IMR-90 (cell line): Measurements from ENCODE around the gene ARSA. TPM values are rescaled to one million over a fixed set of nuclear protein-coding genes. Genes with fewer than 3 reads are reported as not detected.

Source experiments
- ATAC-seq: fragments of 200-7000 bp; cut with Tn5 transposase; 2 replicates; pipeline ENCODE4 v1.9.1; 2020; ENCODE audit warnings: low read depth, mild to moderate bottlenecking, moderate library complexity
- BruUV-seq: library from RNA; stranded (reverse); fragments of 400-500 nt; replicated peaks from 2 replicates; lab custom pipeline; 2021; lab: Mats Ljungman, UMichigan
- CTCF ChIA-PET: fragments of 300-600 bp; formaldehyde crosslinking; extraction: SDS; loops from one replicate; lab custom pipeline; 2021; ENCODE audit warnings: antibody characterized with exemption; lab: Yijun Ruan, JAX
- POLR2A ChIA-PET: fragments of 300-600 bp; sonication (Branson Sonifier 250); formaldehyde crosslinking; loops from one replicate; lab custom pipeline; 2022; ENCODE audit warnings: antibody characterized with exemption; ENCODE audit not compliant: unreplicated experiment; lab: Charles Lee
- DNase-seq: peaks from one replicate; pipeline ENCODE4 v3.0.0; 2013
- H2AFZ ChIP-seq: replicated peaks from 2 replicates; pipeline ENCODE3; 2013; ENCODE audit warnings: low read length, mild to moderate bottlenecking; ENCODE audit not compliant: poor library complexity
- H2AK5ac ChIP-seq: 2 replicates; pipeline ENCODE4 v1.6.1; 2013; ENCODE audit warnings: low read depth, low read length, inconsistent platforms
- H2AK9ac ChIP-seq: replicated peaks from 2 replicates; pipeline ENCODE3; 2013; ENCODE audit warnings: mild to moderate bottlenecking, low read depth, low read length, moderate library complexity; ENCODE audit not compliant: poor library complexity
- H2BK120ac ChIP-seq: 2 replicates; pipeline ENCODE4 v1.6.1; 2013; ENCODE audit warnings: low read depth, low read length, inconsistent platforms
- H2BK15ac ChIP-seq: 3 replicates; pipeline ENCODE4 v1.6.1; 2013; ENCODE audit warnings: low read depth, low read length, inconsistent platforms
- H2BK20ac ChIP-seq: 2 replicates; pipeline ENCODE4 v1.6.1; 2013; ENCODE audit warnings: low read depth, mild to moderate bottlenecking, inconsistent platforms, low read length, moderate library complexity
- H2BK5ac ChIP-seq: 2 replicates; pipeline ENCODE4 v1.6.1; 2013; ENCODE audit warnings: mild to moderate bottlenecking, low read depth, low read length, inconsistent platforms; ENCODE audit not compliant: poor library complexity, severe bottlenecking
- H3K14ac ChIP-seq: replicated peaks from 2 replicates; pipeline ENCODE4 v1.6.1; 2013; ENCODE audit warnings: low read depth, low read length, inconsistent platforms
- H3K18ac ChIP-seq: 2 replicates; pipeline ENCODE4 v1.6.1; 2013; ENCODE audit warnings: low read depth, low read length, control low read depth
- H3K23ac ChIP-seq: 2 replicates; pipeline ENCODE4 v1.6.1; 2013; ENCODE audit warnings: low read depth, low read length, inconsistent platforms
- H3K27ac ChIP-seq: 2 replicates; pipeline ENCODE4 v1.5.1; 2013; ENCODE audit warnings: mild to moderate bottlenecking, control low read depth, low read length; ENCODE audit not compliant: insufficient read depth
- H3K27me3 ChIP-seq: 2 replicates; pipeline ENCODE4 v1.6.1; 2013; ENCODE audit warnings: low read length; ENCODE audit not compliant: control insufficient read depth, insufficient read depth
- H3K36me3 ChIP-seq: 2 replicates; pipeline ENCODE4 v1.6.1; 2013; ENCODE audit warnings: low read length, mixed read lengths; ENCODE audit not compliant: control insufficient read depth, insufficient read depth
- H3K4ac ChIP-seq: 2 replicates; pipeline ENCODE4 v1.6.1; 2013; ENCODE audit warnings: low read depth, low read length, inconsistent platforms
- H3K4me1 ChIP-seq: 2 replicates; pipeline ENCODE4 v1.6.1; 2013; ENCODE audit warnings: low read length, mixed read lengths; ENCODE audit not compliant: control insufficient read depth, insufficient read depth
- H3K4me2 ChIP-seq: 2 replicates; pipeline ENCODE4 v1.6.1; 2013; ENCODE audit warnings: low read depth, mild to moderate bottlenecking, control low read depth, low read length, moderate library complexity
- H3K4me3 ChIP-seq: 2 replicates; pipeline ENCODE4 v1.5.1; 2013; ENCODE audit warnings: low read depth, mild to moderate bottlenecking, control low read depth, low read length, moderate library complexity; ENCODE audit not compliant: insufficient read depth
- H3K56ac ChIP-seq: 2 replicates; pipeline ENCODE4 v1.6.1; 2013; ENCODE audit warnings: low read length, inconsistent platforms; ENCODE audit not compliant: insufficient read depth; ENCODE audit errors: extremely low read depth
- H3K79me1 ChIP-seq, 2 experiments: 2 replicates each; pipeline ENCODE4 v1.6.1; 2013; ENCODE audit warnings: low read length in 2 of 2, inconsistent platforms in 1 of 2, low read depth in 1 of 2
- H3K9ac ChIP-seq: 2 replicates; pipeline ENCODE4 v1.6.1; 2013; ENCODE audit warnings: low read depth, low read length, control low read depth
- H3K9me1 ChIP-seq: 2 replicates; pipeline ENCODE4 v1.6.1; 2013; ENCODE audit warnings: low read length, inconsistent platforms; ENCODE audit not compliant: insufficient read depth
- H3K9me3 ChIP-seq: 2 replicates; pipeline ENCODE4 v1.6.1; 2013; ENCODE audit warnings: low read length; ENCODE audit not compliant: control insufficient read depth, insufficient read depth
- H4K20me1 ChIP-seq: 2 replicates; pipeline ENCODE4 v1.6.1; 2013; ENCODE audit warnings: low read length, inconsistent platforms; ENCODE audit not compliant: insufficient read depth
- H4K5ac ChIP-seq: 2 replicates; pipeline ENCODE4 v1.6.1; 2013; ENCODE audit warnings: mild to moderate bottlenecking, low read depth, low read length, control low read depth
- H4K8ac ChIP-seq, 2 experiments: 2 replicates each; pipeline ENCODE4 v1.6.1; 2013; ENCODE audit warnings: low read depth in 2 of 2, low read length in 2 of 2, control low read depth in 1 of 2, inconsistent platforms in 1 of 2
- H4K91ac ChIP-seq: 2 replicates; pipeline ENCODE4 v1.6.1; 2013; ENCODE audit warnings: low read depth, low read length, inconsistent platforms; ENCODE audit not compliant: insufficient read depth
- BHLHE40 ChIP-seq: fragments of 150-350 bp; IDR thresholded peaks from 2 replicates; pipeline ENCODE4 v1.6.1; 2016; ENCODE audit warnings: mild to moderate bottlenecking, low read depth, low read length
- CEBPB ChIP-seq: IDR thresholded peaks from 2 replicates; pipeline ENCODE4 v1.6.1; 2012; ENCODE audit warnings: low read depth, low read length, improper control_type of control experiment
- CHD1 ChIP-seq: IDR thresholded peaks from 2 replicates; pipeline ENCODE4 v1.6.1; 2012; ENCODE audit warnings: low read depth, low read length, improper control_type of control experiment
- FOS ChIP-seq: fragments of 150-350 bp; IDR thresholded peaks from 2 replicates; pipeline ENCODE4 v1.6.1; 2016; ENCODE audit warnings: low read depth, low read length
- MAFK ChIP-seq: IDR thresholded peaks from 2 replicates; pipeline ENCODE4 v1.6.1; 2012; ENCODE audit warnings: low read depth, low read length, improper control_type of control experiment
- MAZ ChIP-seq: IDR thresholded peaks from 2 replicates; pipeline ENCODE4 v1.6.1; 2012; ENCODE audit warnings: low read depth, mild to moderate bottlenecking, low read length, improper control_type of control experiment, moderate library complexity, borderline replicate concordance
- MXI1 ChIP-seq: IDR thresholded peaks from 2 replicates; pipeline ENCODE4 v1.6.1; 2012; ENCODE audit warnings: low read depth, mild to moderate bottlenecking, low read length, moderate library complexity, borderline replicate concordance
- NFE2L2 ChIP-seq: fragments of 150-350 bp; IDR thresholded peaks from 2 replicates; pipeline ENCODE4 v1.6.1; 2016; ENCODE audit warnings: low read depth, mild to moderate bottlenecking, low read length
- POLR2A ChIP-seq: IDR thresholded peaks from 2 replicates; pipeline ENCODE4 v1.6.1; 2012; ENCODE audit warnings: mild to moderate bottlenecking, low read depth, low read length
- RAD21 ChIP-seq: IDR thresholded peaks from 2 replicates; pipeline ENCODE4 v1.6.1; 2012; ENCODE audit warnings: low read length, improper control_type of control experiment
- RCOR1 ChIP-seq: IDR thresholded peaks from 2 replicates; pipeline ENCODE4 v1.6.1; 2012; ENCODE audit warnings: mild to moderate bottlenecking, low read length, improper control_type of control experiment; ENCODE audit not compliant: insufficient replicate concordance
- RFX5 ChIP-seq: IDR thresholded peaks from 2 replicates; pipeline ENCODE4 v1.8.0; 2012; ENCODE audit warnings: low read depth, mild to moderate bottlenecking, low read length, moderate library complexity
- SMC3 ChIP-seq: fragments of 150-350 bp; IDR thresholded peaks from 2 replicates; pipeline ENCODE4 v1.6.1; 2016; ENCODE audit warnings: low read depth, mild to moderate bottlenecking, antibody characterized with exemption, low read length, moderate library complexity
- WGBS, 2 experiments: methylation state at CpG; one replicate each; pipeline versions ENCODE4 v1.1.5 to v1.1.7; 2013; ENCODE audit warnings: missing lambda C conversion rate in 2 of 2; ENCODE audit not compliant: insufficient read length in 1 of 2; ENCODE audit errors: extremely low coverage in 2 of 2; 5-methylcytosine and 5-hydroxymethylcytosine counted together
- dilution Hi-C: fragments of 300-500 bp; cut with HindIII; formaldehyde crosslinking; loops from one replicate; pipeline ENCODE4 v1.14.3; 2018; ENCODE audit warnings: low sequenced_read_pairs; ENCODE audit not compliant: unreplicated experiment
- in situ Hi-C: fragments of 300-500 bp; cut with MboI; formaldehyde crosslinking; loops from 3 replicates; pipeline ENCODE4 v1.14.3; 2019; ENCODE audit warnings: low sequenced_read_pairs, inconsistent platforms, mixed read lengths
- intact Hi-C: fragments of 100-400 bp; cut with micrococcal nuclease; formaldehyde crosslinking; loops from 2 replicates; pipeline ENCODE4 v1.10.0; 2022
- polyA plus RNA-seq, 3 experiments: library from polyadenylated mRNA; depleted of rRNA; stranded (reverse); fragments of >200 nt; gene quantifications; 2 replicates each; pipeline ENCODE4 v1.2.3, GENCODE V29; 2012; ENCODE audit warnings: low replicate concordance in 1 of 3
- total RNA-seq: library from RNA; depleted of rRNA; stranded (reverse); fragments of >200 nt; gene quantifications from 2 replicates; pipeline ENCODE4 v1.2.3, GENCODE V29; 2012
- TF ChIP-seq, protein P1 (sequence below): fragments of 150-350 bp; IDR thresholded peaks from 2 replicates; pipeline ENCODE4 v1.6.1; 2016; ENCODE audit warnings: low read depth, mild to moderate bottlenecking, low read length, moderate library complexity, borderline replicate concordance
- TF ChIP-seq, protein P2 (sequence below): conservative IDR thresholded peaks from 2 replicates; pipeline ENCODE4 v1.5.1; 2012; ENCODE audit warnings: mild to moderate bottlenecking, low read depth, low read length, improper control_type of control experiment
- TF ChIP-seq, protein P3 (sequence below): fragments of 150-350 bp; IDR thresholded peaks from 2 replicates; pipeline ENCODE4 v1.6.1; 2017; ENCODE audit warnings: mild to moderate bottlenecking, antibody characterized with exemption, low read length, low read depth

The ARSA gene
- total and polyA plus RNA-seq, 2 of the 4 experiments (the other 2 are of a cell fraction): 3.4 to 24.2 TPM

DNA sequence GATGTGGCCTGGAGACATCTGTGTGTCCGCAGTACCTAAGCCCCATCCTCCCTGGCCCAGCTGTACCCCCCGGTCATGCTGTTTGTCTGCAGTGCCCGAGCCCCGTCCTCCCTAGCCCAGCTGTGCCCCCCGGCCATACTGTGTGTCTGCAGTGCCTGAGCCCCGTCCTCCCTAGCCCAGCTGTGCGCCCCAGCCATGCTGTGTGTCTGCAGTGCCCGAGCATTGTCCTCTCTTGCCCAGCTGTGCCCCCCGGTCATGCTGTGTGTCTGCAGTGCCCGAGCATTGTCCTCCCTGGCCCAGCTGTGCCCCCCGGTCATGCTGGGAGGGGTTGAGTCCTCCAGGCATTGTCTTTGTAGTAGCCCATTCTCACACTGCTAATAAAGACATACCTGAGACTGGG lies 7.6 kb upstream of the ARSA start:
- no peaks in the 10 kb centered on the region for H3K9me3 ChIP-seq
- no peaks in the 10 kb centered on the region for H3K9me1 ChIP-seq
- H3K23ac ChIP-seq: no peak overlapping the region
- no peak overlapping the region for H4K5ac ChIP-seq
- no peak overlapping the region for H3K18ac ChIP-seq
- 73% methylated on average over 8 of the region's 11 CpGs; no CpG with 5 or more reads in 1 of the 2 experiments for WGBS, 2 experiments
- BruUV-seq: no TSS peak
- POLR2A ChIA-PET: no interaction called here
- no peak overlapping the region for H2BK20ac ChIP-seq
- no peak overlapping the region for H4K8ac ChIP-seq
- dilution Hi-C loops (no loop called here), intact Hi-C loops (no loop called here), in situ Hi-C loops (no loop called here)
- H2AFZ ChIP-seq: no peak overlapping the region
- H2AK9ac ChIP-seq: no peak overlapping the region
- no peak overlapping the region for H3K4me3 ChIP-seq
- H2BK120ac ChIP-seq: no peak overlapping the region
- H3K27ac ChIP-seq: no peak overlapping the region
- H2BK5ac ChIP-seq: no peak overlapping the region
- DNase-seq: no peak
- H3K36me3 ChIP-seq: no peaks in the 10 kb centered on the region
- H3K27me3 ChIP-seq: peaks cover 13% of the 10 kb centered on the region
- H3K4me2 ChIP-seq: no peak overlapping the region
- H2AK5ac ChIP-seq: no peak overlapping the region
- ATAC-seq: no peak
- no peaks in the 10 kb centered on the region for H3K4me1 ChIP-seq
- H3K79me1 ChIP-seq: no peaks in the 10 kb centered on the region
- H3K56ac ChIP-seq: no peak overlapping the region
- H3K4ac ChIP-seq: no peak overlapping the region
- no peak overlapping the region for H3K14ac ChIP-seq
- H4K20me1 ChIP-seq: no peaks in the 10 kb centered on the region
- no peak for TF ChIP-seq FOS
- TF ChIP-seq, protein P1, sequence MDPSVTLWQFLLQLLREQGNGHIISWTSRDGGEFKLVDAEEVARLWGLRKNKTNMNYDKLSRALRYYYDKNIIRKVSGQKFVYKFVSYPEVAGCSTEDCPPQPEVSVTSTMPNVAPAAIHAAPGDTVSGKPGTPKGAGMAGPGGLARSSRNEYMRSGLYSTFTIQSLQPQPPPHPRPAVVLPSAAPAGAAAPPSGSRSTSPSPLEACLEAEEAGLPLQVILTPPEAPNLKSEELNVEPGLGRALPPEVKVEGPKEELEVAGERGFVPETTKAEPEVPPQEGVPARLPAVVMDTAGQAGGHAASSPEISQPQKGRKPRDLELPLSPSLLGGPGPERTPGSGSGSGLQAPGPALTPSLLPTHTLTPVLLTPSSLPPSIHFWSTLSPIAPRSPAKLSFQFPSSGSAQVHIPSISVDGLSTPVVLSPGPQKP: no peak
- TF ChIP-seq MXI1: no peak
- TF ChIP-seq RAD21: no peak
- TF ChIP-seq, protein P2, sequence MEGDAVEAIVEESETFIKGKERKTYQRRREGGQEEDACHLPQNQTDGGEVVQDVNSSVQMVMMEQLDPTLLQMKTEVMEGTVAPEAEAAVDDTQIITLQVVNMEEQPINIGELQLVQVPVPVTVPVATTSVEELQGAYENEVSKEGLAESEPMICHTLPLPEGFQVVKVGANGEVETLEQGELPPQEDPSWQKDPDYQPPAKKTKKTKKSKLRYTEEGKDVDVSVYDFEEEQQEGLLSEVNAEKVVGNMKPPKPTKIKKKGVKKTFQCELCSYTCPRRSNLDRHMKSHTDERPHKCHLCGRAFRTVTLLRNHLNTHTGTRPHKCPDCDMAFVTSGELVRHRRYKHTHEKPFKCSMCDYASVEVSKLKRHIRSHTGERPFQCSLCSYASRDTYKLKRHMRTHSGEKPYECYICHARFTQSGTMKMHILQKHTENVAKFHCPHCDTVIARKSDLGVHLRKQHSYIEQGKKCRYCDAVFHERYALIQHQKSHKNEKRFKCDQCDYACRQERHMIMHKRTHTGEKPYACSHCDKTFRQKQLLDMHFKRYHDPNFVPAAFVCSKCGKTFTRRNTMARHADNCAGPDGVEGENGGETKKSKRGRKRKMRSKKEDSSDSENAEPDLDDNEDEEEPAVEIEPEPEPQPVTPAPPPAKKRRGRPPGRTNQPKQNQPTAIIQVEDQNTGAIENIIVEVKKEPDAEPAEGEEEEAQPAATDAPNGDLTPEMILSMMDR: no peak
- no peak for TF ChIP-seq POLR2A
- TF ChIP-seq CEBPB: no peak
- TF ChIP-seq, protein P3, sequence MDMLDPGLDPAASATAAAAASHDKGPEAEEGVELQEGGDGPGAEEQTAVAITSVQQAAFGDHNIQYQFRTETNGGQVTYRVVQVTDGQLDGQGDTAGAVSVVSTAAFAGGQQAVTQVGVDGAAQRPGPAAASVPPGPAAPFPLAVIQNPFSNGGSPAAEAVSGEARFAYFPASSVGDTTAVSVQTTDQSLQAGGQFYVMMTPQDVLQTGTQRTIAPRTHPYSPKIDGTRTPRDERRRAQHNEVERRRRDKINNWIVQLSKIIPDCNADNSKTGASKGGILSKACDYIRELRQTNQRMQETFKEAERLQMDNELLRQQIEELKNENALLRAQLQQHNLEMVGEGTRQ: no peak
- TF ChIP-seq SMC3: no peak
- TF ChIP-seq RCOR1: no peak
- no peak for TF ChIP-seq MAZ
- TF ChIP-seq CHD1: no peak
- no peak for TF ChIP-seq NFE2L2
- no peak for TF ChIP-seq BHLHE40
- no peak for TF ChIP-seq MAFK
- no peak for TF ChIP-seq RFX5
- CTCF ChIA-PET: no interaction called here
- no peak overlapping the region for H3K9ac ChIP-seq
- no peak overlapping the region for H4K91ac ChIP-seq
- H2BK15ac ChIP-seq: no peak overlapping the region
